ENCODE measurements around the gene WIF1. TPM values are rescaled to one million over a fixed set of nuclear protein-coding genes. Genes with fewer than 3 reads are reported as not detected.

The WIF1 gene
- total and polyA plus RNA-seq, 10 of the 15 experiments (the other 5 are each of a cell fraction or from before 2014, with no cell fraction given): 0.04 to 0.05 (median 0.05) TPM; not detected in 7

DNA sequence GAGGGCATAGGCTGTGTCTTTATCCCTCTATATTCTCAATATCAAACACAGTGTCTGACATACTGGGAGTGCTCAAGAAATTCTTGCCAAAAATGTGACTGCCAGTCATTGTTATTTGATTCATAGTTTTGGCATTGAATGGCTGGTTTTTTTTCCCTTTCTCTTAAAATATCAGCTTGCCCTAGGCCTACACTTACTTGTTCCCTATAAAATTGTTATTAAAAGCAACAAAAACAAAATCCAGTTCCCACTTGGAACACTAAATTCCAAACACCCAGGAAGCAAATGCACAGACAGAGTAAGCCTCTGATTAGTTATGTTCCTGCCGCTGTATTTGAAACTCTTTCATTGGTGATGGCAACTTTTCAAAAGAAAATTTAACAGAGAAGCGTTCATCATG lies 110.7 kb downstream of the WIF1 start:
- SMC1A ChIA-PET (ENCODE audit: uncharacterized antibody, unreplicated experiment): interaction anchor here (0.6 kb wide), 1 partner anchor 432 kb away, joined by 3 read pairs; no protein-coding TSS in a partner anchor
- Histone ChIP-seq H3K27me3 (replicated peaks in 1 of 2; ENCODE audit: control insufficient read depth in 2 of 2, insufficient read depth in 2 of 2, low read length in 1 of 2) (no peaks in the 10 kb centered on the region; a peak in 1 of 4 replicates), H4K20me1 (ENCODE audit: control insufficient read depth, insufficient read depth) (no peaks in the 10 kb centered on the region), H3K4me1 (ENCODE audit: control insufficient read depth, insufficient read depth, low read length) (no peaks in the 10 kb centered on the region), H3K9ac (ENCODE audit: control insufficient read depth, insufficient read depth, low read length) (no peak overlapping the region), H3K27ac (ENCODE audit: control insufficient read depth, insufficient read depth) (no peak overlapping the region), H3K4me3 (no peak overlapping the region), H3K9me3 (replicated peaks; ENCODE audit: control insufficient read depth, insufficient read depth, low read length) (no peaks in the 10 kb centered on the region), H2AFZ (ENCODE audit: control insufficient read depth, low read depth, low read length) (no peak overlapping the region), H3K4me2 (ENCODE audit: control insufficient read depth, insufficient read depth) (no peak overlapping the region), H3K36me3 (ENCODE audit: control insufficient read depth in 2 of 2, insufficient read depth in 2 of 2, low read length in 1 of 2) (no peaks in the 10 kb centered on the region), H3K79me2 (ENCODE audit: control insufficient read depth, insufficient read depth, low read length) (no peaks in the 10 kb centered on the region)
- 83% methylated on average over 2 of the region's 2 CpGs for WGBS (ENCODE audit: insufficient coverage, insufficient replicate concordance, low lambda C conversion rate, missing lambda C conversion rate)
- RAD21 ChIA-PET (ENCODE audit: unreplicated experiment): no interaction called here
- DNase-seq (ENCODE audit: low read depth, low spot score) (no peak), FAIRE-seq (no peak), ATAC-seq (no peak)
- POLR2A ChIA-PET: no interaction called here
- intact Hi-C loops (cut with micrococcal nuclease; ENCODE audit: unreplicated experiment) (no loop called here), in situ Hi-C loops (cut with MboI) (no loop called here)
- no peak for TF ChIP-seq KLF5 (IDR thresholded peaks at IDR 0.05; ENCODE audit: partially characterized antibody)
- TF ChIP-seq ZNF217 (IDR thresholded peaks at IDR 0.05): no peak
- TF ChIP-seq SMC3 (IDR thresholded peaks at IDR 0.05; ENCODE audit: borderline replicate concordance, low read length): no peak
- TF ChIP-seq ZNF24 (IDR thresholded peaks at IDR 0.05): no peak
- no peak for TF ChIP-seq E2F4 (IDR thresholded peaks at IDR 0.05; ENCODE audit: low read depth, low read length)
- no peak for TF ChIP-seq MXI1 (IDR thresholded peaks at IDR 0.05; ENCODE audit: low read depth, low read length)
- no peak for TF ChIP-seq MEF2A (IDR thresholded peaks at IDR 0.05; ENCODE audit: insufficient read depth, low read depth, low read length)
- no peak for TF ChIP-seq BACH1 (IDR thresholded peaks at IDR 0.05; ENCODE audit: borderline replicate concordance)
- TF ChIP-seq EZH2 (IDR thresholded peaks at IDR 0.05; ENCODE audit: borderline replicate concordance, control insufficient read depth, low read depth, low read length): no peak
- TF ChIP-seq CEBPB (IDR thresholded peaks at IDR 0.05; ENCODE audit: borderline replicate concordance in 1 of 2, low read depth in 2 of 2, low read length in 2 of 2): no peak
- BruUV-seq (replicated peaks): no TSS peak
- CTCF ChIA-PET: interaction anchor here (1.3 kb wide), 1 partner anchor 209 kb away, joined by 4 read pairs; no protein-coding TSS in a partner anchor
